Duodenal mucosa (tissue), 2 donors: Measurements from ENCODE around the gene DOCK3.
"Not testable (repeated sequence)": the region's sequence is repeated elsewhere in the genome, so short reads cannot be mapped to it uniquely, and the experiment has no call there.

Experiments
- H3K27ac ChIP-seq: one replicate; pipeline ENCODE4 v1.7.0; 2013; ENCODE audit warnings: low read depth, low read length
- H3K27me3 ChIP-seq, 2 donors: one replicate each; pipeline ENCODE4 v1.7.0; 2013; ENCODE audit warnings: low read length in 2 of 2, control low read depth in 1 of 2; ENCODE audit not compliant: insufficient read depth in 2 of 2, control insufficient read depth in 1 of 2
- H3K36me3 ChIP-seq, 2 donors: one replicate each; pipeline ENCODE4 v1.7.0; 2013; ENCODE audit warnings: low read length in 2 of 2, control low read depth in 1 of 2; ENCODE audit not compliant: insufficient read depth in 2 of 2, control insufficient read depth in 1 of 2
- H3K4me1 ChIP-seq, 2 donors: one replicate each; pipeline ENCODE4 v1.7.0; 2013; ENCODE audit warnings: low read length in 2 of 2, control low read depth in 1 of 2; ENCODE audit not compliant: insufficient read depth in 2 of 2, control insufficient read depth in 1 of 2
- H3K4me3 ChIP-seq, 2 donors: one replicate each; pipeline ENCODE4 v1.7.0; 2013; ENCODE audit warnings: low read length in 2 of 2, low read depth in 1 of 2
- H3K9ac ChIP-seq, 2 donors: one replicate each; pipeline ENCODE4 v1.7.0; 2013; ENCODE audit warnings: low read length in 2 of 2, low read depth in 1 of 2
- H3K9me3 ChIP-seq, 2 donors: one replicate each; pipeline ENCODE4 v1.7.0; 2013; ENCODE audit warnings: low read length in 2 of 2, control low read depth in 1 of 2; ENCODE audit not compliant: control insufficient read depth in 1 of 2

The DOCK3 gene

GRCh38 chr3:51141573-51141972, 466.8 kb downstream of the DOCK3 start:
- no peaks in the 10 kb centered on the region for H3K4me1 ChIP-seq
- no peaks in the 10 kb centered on the region for H3K27me3 ChIP-seq
- no peaks in the 10 kb centered on the region for H3K9me3 ChIP-seq
- H3K9ac ChIP-seq: no peak overlapping the region
- H3K27ac ChIP-seq: no peak overlapping the region
- no peaks in the 10 kb centered on the region for H3K36me3 ChIP-seq
- no peak overlapping the region for H3K4me3 ChIP-seq

GRCh38 chr3:51145811-51146585, 471.3 kb downstream of the DOCK3 start:
- Histone ChIP-seq H3K4me3 (no peak overlapping the region), H3K27ac (no peak overlapping the region), H3K27me3 (no peaks in the 10 kb centered on the region), H3K9me3 (no peaks in the 10 kb centered on the region), H3K36me3 (no peaks in the 10 kb centered on the region), H3K4me1 (no peaks in the 10 kb centered on the region), H3K9ac (no peak overlapping the region)

- Histone ChIP-seq H3K27me3 (no peaks in the 10 kb centered on the region), H3K4me3 (no peak overlapping the region), H3K4me1 (no peaks in the 10 kb centered on the region), H3K9me3 (no peaks in the 10 kb centered on the region), H3K27ac (no peak overlapping the region), H3K9ac (no peak overlapping the region), H3K36me3 (no peaks in the 10 kb centered on the region)
Measured at GRCh38 chr3:51146781-51147180, 472.1 kb downstream of the DOCK3 start.

- H3K4me3 ChIP-seq: no peak overlapping the region
- H3K36me3 ChIP-seq: no peaks in the 10 kb centered on the region
- no peak overlapping the region for H3K27ac ChIP-seq
- no peaks in the 10 kb centered on the region for H3K27me3 ChIP-seq
- no peak overlapping the region for H3K9ac ChIP-seq
- H3K4me1 ChIP-seq: no peaks in the 10 kb centered on the region
- H3K9me3 ChIP-seq: no peaks in the 10 kb centered on the region
Measured at GRCh38 chr3:51156147-51156546, 481.4 kb downstream of the DOCK3 start.

- no peak overlapping the region for H3K9ac ChIP-seq
Measured at GRCh38 chr3:51163051-51163450, 488.3 kb downstream of the DOCK3 start.

GRCh38 chr3:51173518-51174271, 499.0 kb downstream of the DOCK3 start:
- H3K9ac ChIP-seq: no peak overlapping the region
- no peaks in the 10 kb centered on the region for H3K36me3 ChIP-seq
- H3K4me3 ChIP-seq: no peak overlapping the region
- peaks cover 14 to 27% of the 10 kb centered on the region in 2 donors for H3K9me3 ChIP-seq
- no peaks in the 10 kb centered on the region for H3K27me3 ChIP-seq
- no peaks in the 10 kb centered on the region for H3K4me1 ChIP-seq
- H3K27ac ChIP-seq: no peak overlapping the region

More at GRCh38 chr3:51163051-51163450, 488.3 kb downstream of the DOCK3 start:
- no peak overlapping the region for H3K27ac ChIP-seq
- H3K9me3 ChIP-seq: no peaks in the 10 kb centered on the region
- H3K36me3 ChIP-seq: no peaks in the 10 kb centered on the region
- H3K27me3 ChIP-seq: no peaks in the 10 kb centered on the region
- no peak overlapping the region for H3K4me3 ChIP-seq
- no peaks in the 10 kb centered on the region for H3K4me1 ChIP-seq

- H3K4me1 ChIP-seq: no peaks in the 10 kb centered on the region
- H3K27me3 ChIP-seq: no peaks in the 10 kb centered on the region
- no peak overlapping the region for H3K9ac ChIP-seq
- H3K27ac ChIP-seq: no peak overlapping the region
- H3K4me3 ChIP-seq: no peak overlapping the region
- H3K36me3 ChIP-seq: no peaks in the 10 kb centered on the region
- H3K9me3 ChIP-seq: peaks cover 14 to 27% of the 10 kb centered on the region in 2 donors
Measured at GRCh38 chr3:51176923-51177322, 502.2 kb downstream of the DOCK3 start.

- not testable (repeated sequence) for H3K36me3 ChIP-seq, H3K4me3 ChIP-seq
Measured at GRCh38 chr3:51186446-51186845, 511.7 kb downstream of the DOCK3 start.

GRCh38 chr3:51190199-51190598, 515.5 kb downstream of the DOCK3 start:
- H3K27ac ChIP-seq: no peak overlapping the region
- H3K36me3 ChIP-seq: no peaks in the 10 kb centered on the region
- H3K9ac ChIP-seq: no peak overlapping the region
- H3K9me3 ChIP-seq: no peaks in the 10 kb centered on the region
- H3K4me3 ChIP-seq: no peak overlapping the region
- no peaks in the 10 kb centered on the region for H3K4me1 ChIP-seq
- no peaks in the 10 kb centered on the region for H3K27me3 ChIP-seq

More at GRCh38 chr3:51186446-51186845, 511.7 kb downstream of the DOCK3 start:
- H3K27me3 ChIP-seq, H3K4me1 ChIP-seq, H3K9ac ChIP-seq, H3K9me3 ChIP-seq, H3K27ac ChIP-seq: not testable (repeated sequence)

GRCh38 chr3:51190827-51191226, 516.1 kb downstream of the DOCK3 start:
- H3K9ac ChIP-seq: no peak overlapping the region
- no peak overlapping the region for H3K4me3 ChIP-seq
- no peaks in the 10 kb centered on the region for H3K4me1 ChIP-seq
- H3K36me3 ChIP-seq: no peaks in the 10 kb centered on the region
- H3K27me3 ChIP-seq: no peaks in the 10 kb centered on the region
- H3K9me3 ChIP-seq: no peaks in the 10 kb centered on the region
- no peak overlapping the region for H3K27ac ChIP-seq
